SW 1271 (cell line): Measurements from ENCODE around the gene CELSR1.

Experiments
- DNase-seq, 2 experiments: peaks; one replicate each; lab custom pipeline; 2025; lab: John Stamatoyannopoulos, UW

The CELSR1 gene

GRCh38 chr22:46374663-46375474 is 162.6 kb downstream of the CELSR1 start:
- DNase-seq: no peak

DNA sequence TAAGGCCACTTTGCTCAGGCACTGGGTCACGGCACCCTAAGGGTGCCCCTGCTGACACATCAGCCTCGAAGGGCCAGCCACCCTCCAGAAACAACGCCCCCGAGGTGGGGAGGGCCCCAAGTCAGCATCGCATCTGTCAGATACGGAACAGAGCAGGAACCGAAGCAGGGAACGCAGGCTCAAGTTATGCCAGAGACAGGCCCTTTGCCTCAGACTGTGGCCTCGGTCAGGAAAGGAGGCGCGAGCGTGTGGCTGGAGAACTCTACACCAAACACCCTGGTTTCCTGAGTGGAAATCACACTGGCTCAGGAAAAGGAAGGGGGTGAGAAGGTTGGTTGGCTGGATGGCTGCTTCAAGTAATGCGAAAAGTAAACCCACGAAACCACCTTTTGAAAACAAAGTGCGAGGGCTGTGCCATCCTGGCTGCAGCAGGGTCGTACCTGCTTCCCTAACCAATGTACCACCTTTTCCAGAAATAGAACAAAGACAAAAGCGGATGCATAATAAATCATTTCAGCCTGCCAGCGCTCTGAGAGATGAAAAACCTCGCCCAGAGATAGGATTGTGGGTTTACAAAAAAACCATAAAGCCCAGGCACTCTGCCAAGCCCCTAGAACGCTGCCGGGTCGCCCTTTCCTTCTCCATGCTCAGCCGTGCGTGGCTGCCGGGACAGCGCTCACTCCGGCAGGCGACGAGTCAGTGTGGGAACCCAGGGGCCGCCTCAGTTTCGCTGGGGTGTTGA is 163.3 kb downstream of the CELSR1 start:
- no peak for DNase-seq

GRCh38 chr22:46373159-46373558 is 164.3 kb downstream of the CELSR1 start:
- no peak for DNase-seq

GRCh38 chr22:46372686-46373085 is 164.7 kb downstream of the CELSR1 start:
- DNase-seq: no peak

- DNase-seq: no peak
These were observed 165.7 kb downstream of the CELSR1 start for GRCh38 chr22:46371623-46372226.

- DNase-seq: no peak
These were observed 166.7 kb downstream of the CELSR1 start for GRCh38 chr22:46370584-46371291.

GRCh38 chr22:46369716-46370583 is 167.5 kb downstream of the CELSR1 start:
- no peak for DNase-seq

DNA sequence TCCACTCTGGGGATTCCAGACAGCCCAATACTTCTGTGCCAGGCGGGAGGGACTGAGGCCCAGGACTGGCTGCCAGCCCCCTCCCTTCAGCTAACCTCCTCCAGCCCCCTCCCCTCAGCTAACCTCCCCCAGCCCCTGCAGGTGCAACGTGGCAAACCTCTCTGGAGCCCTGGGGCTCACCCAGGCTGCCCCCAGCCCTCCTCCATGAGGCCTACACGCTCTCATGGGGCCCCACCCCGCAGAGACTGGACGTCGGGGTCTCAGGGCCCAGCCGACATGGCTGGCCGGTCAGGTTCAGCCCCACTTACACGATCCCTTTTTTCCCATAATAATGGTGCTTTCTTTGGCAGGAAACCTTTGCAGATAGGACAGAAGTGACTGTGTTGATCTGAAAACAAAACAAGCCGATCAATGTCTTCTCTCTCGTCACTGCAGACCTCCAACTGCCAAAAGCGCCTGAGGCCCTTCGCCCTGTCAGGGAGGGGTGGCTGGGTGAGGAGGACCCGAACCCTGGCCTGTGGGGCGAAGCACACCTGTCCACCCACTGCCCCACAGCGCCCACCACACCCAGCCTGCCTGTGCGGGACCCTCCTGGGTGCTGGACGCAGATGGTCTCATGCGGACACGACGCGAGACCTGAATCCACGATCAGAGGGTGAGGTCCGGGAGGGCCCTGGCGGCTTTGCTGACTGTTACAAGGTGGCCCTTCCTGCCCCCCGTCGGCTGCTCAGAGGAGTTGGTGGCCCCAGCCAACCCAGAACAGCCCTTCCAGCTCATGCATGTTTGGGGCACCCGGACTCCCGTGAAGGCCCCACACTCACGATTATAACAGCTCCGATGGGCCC is 168.3 kb downstream of the CELSR1 start:
- no peak for DNase-seq

- no peak for DNase-seq
These were observed 169.0 kb downstream of the CELSR1 start for GRCh38 chr22:46368422-46368821.

GRCh38 chr22:46367707-46368191 is 169.7 kb downstream of the CELSR1 start:
- no peak for DNase-seq

- no peak for DNase-seq
These were observed 170.4 kb downstream of the CELSR1 start for GRCh38 chr22:46366801-46367706.

DNA sequence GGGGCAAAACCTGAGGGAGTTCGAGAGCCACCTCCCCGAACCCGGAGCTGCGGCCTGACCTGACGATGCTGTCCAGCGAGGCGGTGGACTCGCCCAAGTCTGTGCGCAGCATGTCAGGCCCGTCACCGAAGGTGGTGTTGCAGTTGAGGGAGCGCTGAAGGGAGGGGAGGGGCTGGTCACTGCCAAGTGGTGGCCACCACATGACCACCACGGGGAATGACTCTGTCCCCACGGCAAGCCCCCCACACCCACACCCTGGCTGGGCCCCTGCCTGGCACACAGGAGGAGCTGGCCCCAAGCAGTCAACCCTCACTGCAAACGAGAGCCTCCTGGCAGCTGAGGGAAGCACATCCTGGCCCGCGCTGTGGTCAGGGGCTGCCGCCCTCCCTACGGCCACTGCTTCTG is 171.1 kb downstream of the CELSR1 start:
- no peak for DNase-seq

DNA sequence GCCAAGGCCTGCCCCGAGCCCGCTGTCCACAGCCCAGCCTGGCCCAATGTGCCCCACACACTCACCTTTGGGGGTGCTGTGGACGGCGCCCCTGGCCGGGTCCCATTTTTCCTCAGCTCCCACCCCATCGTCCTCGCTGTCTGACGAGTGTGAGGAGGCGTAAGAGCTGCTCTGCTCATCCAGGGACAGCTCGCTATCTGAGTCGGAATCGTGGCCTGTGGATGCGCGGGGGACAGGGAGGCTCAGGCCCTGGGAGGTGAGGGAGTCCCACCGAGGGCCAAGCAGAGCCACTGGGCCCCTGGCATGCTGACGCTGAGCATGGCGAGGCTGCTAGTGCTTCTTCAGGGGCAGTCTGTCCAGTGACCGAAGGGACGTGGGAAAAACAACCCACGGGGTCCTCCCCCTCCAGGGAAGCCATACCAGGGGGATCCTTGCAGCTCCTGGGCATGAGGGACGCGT is 172.2 kb downstream of the CELSR1 start:
- no peak for DNase-seq

DNA sequence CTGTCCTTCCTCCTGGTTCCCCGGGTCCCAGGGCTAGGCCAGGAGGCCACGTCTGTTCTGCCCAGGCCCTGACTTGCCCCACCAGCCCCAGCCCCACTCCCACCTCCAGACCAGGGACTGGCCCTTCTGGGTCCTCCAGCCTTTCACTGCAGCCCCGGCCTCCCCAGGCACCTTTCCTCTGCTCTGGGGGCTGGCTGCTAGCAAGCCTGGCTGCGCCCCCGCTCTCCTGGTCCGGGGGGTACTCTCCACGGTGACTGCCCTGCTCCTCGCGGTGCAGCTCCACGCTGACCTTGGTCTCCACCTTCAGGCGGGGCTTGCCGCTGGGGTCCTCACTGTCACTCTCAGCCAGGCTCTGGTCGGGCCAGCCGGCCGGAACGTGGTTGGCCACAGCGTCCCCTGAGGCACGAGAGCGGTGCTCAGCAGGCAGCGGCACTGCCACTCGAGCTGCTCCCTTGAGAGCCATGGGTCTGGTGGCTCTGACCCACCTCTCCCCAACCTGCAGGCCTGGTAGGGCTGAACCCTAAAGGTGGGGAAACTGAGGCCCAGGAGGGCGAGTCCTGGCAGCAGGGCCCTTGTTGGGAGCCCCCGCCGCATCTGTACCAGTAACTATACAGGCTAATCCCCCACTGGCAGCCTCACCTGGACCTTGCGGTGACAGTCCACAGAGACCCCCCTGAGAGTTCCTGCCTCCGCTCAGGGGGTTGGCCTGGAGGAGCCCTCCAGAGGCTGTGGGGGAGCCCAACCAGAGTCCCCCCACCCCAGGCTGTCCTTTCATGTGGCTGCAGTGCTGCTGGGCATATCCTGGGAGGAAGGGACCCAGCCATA is 172.9 kb downstream of the CELSR1 start:
- DNase-seq: no peak

DNA sequence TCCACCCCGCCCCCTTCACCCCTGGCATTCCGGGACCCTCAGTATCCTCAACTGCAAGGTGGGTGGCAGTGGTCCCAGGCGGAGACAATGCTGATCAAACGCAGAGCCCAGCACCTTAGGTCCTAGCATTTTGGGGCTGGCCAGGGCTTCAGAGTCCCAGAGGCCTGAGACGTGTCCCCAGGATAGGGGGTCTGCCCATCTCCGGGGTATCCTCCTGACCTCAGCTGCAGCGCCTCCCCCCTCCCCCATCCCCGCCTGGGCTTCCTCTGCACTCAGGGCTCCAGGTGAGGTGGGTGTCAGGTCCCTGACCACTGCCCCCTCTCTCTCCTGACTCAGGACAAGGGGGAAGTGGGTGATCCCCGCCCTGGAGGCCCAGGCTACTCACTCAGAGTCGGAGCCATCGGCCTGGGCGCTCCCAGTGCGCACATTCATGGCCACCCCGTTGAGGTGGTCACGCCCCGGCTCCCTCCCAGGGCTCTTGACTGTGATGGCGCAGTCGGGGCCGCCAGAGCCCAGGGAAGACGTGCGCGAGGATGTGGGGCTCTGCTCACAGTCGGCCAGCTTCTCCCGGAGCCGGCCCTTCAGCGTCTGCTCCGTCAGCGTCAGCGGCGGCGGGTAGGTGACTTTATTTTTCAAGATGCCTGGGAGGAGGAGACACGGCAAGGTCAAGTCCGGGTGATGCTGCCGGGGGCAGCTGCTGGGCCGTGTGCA is 173.7 kb downstream of the CELSR1 start:
- DNase-seq: no peak

- no peak for DNase-seq
These were observed 174.4 kb downstream of the CELSR1 start for GRCh38 chr22:46362934-46363515.
